Measurements from ENCODE around the gene TP53TG3D.
"Not testable (repeated sequence)": the region's sequence is repeated elsewhere in the genome, so short reads cannot be mapped to it uniquely, and the experiment has no call there.

Gene TP53TG3D

GRCh38 chr16:32252986-32253385 is at the start of gene TP53TG3D:
TP53TG3D (plus strand) TSS chr16:32253286; CDS start chr16:32253354, 68 bp downstream.
- DNase-seq, result not testable (repeated sequence)

- not testable (repeated sequence) for DNase-seq
Observed at GRCh38 chr16:32253507-32253906, 421 bp downstream of the TP53TG3D start.

- not testable (repeated sequence) for DNase-seq
Observed at GRCh38 chr16:32261526-32261925, 8.4 kb downstream of the TP53TG3D start.

GRCh38 chr16:32263552-32263951 is 10.5 kb downstream of the TP53TG3D start:
- DNase-seq, result not testable (repeated sequence)

- not testable (repeated sequence) for DNase-seq
Observed at GRCh38 chr16:32281910-32282309, 28.8 kb downstream of the TP53TG3D start.

GRCh38 chr16:32283024-32283423 is 29.9 kb downstream of the TP53TG3D start:
- not testable (repeated sequence) for DNase-seq

GRCh38 chr16:32283917-32284495 is 30.9 kb downstream of the TP53TG3D start:
- not testable (repeated sequence) for DNase-seq

- DNase-seq, result not testable (repeated sequence)
Observed at GRCh38 chr16:32284800-32285796, 32.0 kb downstream of the TP53TG3D start.

- not testable (repeated sequence) for DNase-seq
Observed at GRCh38 chr16:32286193-32286592, 33.1 kb downstream of the TP53TG3D start.

GRCh38 chr16:32287743-32288142 is 34.7 kb downstream of the TP53TG3D start:
- not testable (repeated sequence) for DNase-seq

- not testable (repeated sequence) for DNase-seq
Observed at GRCh38 chr16:32289197-32289596, 36.1 kb downstream of the TP53TG3D start.

GRCh38 chr16:32302776-32303175 is 49.7 kb downstream of the TP53TG3D start:
- not testable (repeated sequence) for DNase-seq
